K562 (cell line): ENCODE results near the gene ARID4B. TPM values are rescaled to one million over a fixed set of nuclear protein-coding genes. Genes with fewer than 3 reads are reported as not detected.

Source experiments
- MGA ChIP-seq: fragments of 450-650 bp; IDR thresholded peaks from 2 replicates; pipeline ENCODE4 v1.6.1; 2016; ENCODE audit warnings: mild to moderate bottlenecking, moderate library complexity
- MTA3 ChIP-seq: fragments of 450-650 bp; formaldehyde crosslinking; IDR thresholded peaks from 2 replicates; pipeline ENCODE4 v1.6.1; 2017; ENCODE audit warnings: mild to moderate bottlenecking, borderline replicate concordance
- NCOR1 ChIP-seq: fragments of 450-650 bp; IDR thresholded peaks from 2 replicates; pipeline ENCODE4 v1.6.1; 2016; ENCODE audit warnings: mild to moderate bottlenecking, moderate library complexity
- PTTG1 ChIP-seq: fragments of 450-650 bp; IDR thresholded peaks from 2 replicates; pipeline ENCODE4 v1.6.1; 2016; ENCODE audit warnings: low read depth, mild to moderate bottlenecking, missing genetic modification characterization, missing compliant biosample characterization
- RHOXF2B ChIP-seq: fragments of 250-450 bp; sonication (Bioruptor Pico); conservative IDR thresholded peaks from 2 replicates; pipeline ENCODE4 v1.5.1; 2021
- SIN3A ChIP-seq, 2 experiments: fragments of 150-350 bp in 1 of 2; IDR thresholded peaks; 2 replicates each; pipeline ENCODE4 v1.6.1; 2011 to 2016; ENCODE audit warnings: borderline replicate concordance in 2 of 2, low read depth in 2 of 2, low read length in 2 of 2, mild to moderate bottlenecking in 2 of 2, moderate library complexity in 2 of 2; ENCODE audit not compliant: control insufficient read depth in 1 of 2
- UBTF ChIP-seq, 2 experiments: IDR thresholded peaks; 2 replicates each; pipeline ENCODE4 v1.6.1; 2012; ENCODE audit warnings: improper control_type of control experiment in 2 of 2, low read depth in 2 of 2, low read length in 2 of 2, borderline replicate concordance in 1 of 2
- ZBTB49 ChIP-seq: sonication (generic); formaldehyde crosslinking; IDR thresholded peaks from 2 replicates; pipeline ENCODE4 v1.8.0; 2022; ENCODE audit warnings: missing genetic modification reagents, mild to moderate bottlenecking, borderline replicate concordance
- ZNF561 ChIP-seq: fragments of 450-650 bp; formaldehyde crosslinking; conservative IDR thresholded peaks from 2 replicates; pipeline ENCODE4 v1.4.0; 2020; ENCODE audit warnings: mild to moderate bottlenecking, moderate library complexity
- polyA plus RNA-seq, 8 experiments: library from polyadenylated mRNA; depleted of rRNA in 4 of 8; stranded (reverse) in 5 of 8; unstranded in 3 of 8; fragments of >200 nt; fragmentation: Nextera tagmentation in 2 of 8; fragmentation: Illumina TruSeq in 1 of 8; extraction: Ambion mirVana in 2 of 8; extraction: Trizol in 1 of 8; gene quantifications; 2 replicates each; pipeline versions ENCODE4 v1.2.1 to v1.2.3, GENCODE V29; 2011 to 2014; ENCODE audit warnings: inconsistent platforms in 1 of 8, missing spikeins in 1 of 8
- total RNA-seq, 7 experiments: library from RNA; depleted of rRNA in 6 of 7; stranded (reverse); fragments of >200 nt in 6 of 7; fragmentation: Illumina TruSeq in 2 of 7; extraction: Trizol in 2 of 7; gene quantifications; 2 replicates each; pipeline versions ENCODE4 v1.2.1 to v1.2.3, GENCODE V29; 2011 to 2021; ENCODE audit warnings: low replicate concordance in 1 of 7

ARID4B gene
- total and polyA plus RNA-seq, 9 of the 15 experiments (the other 6 are each of a cell fraction or from before 2014, with no cell fraction given): 8.4 to 38.9 (median 18.5) TPM

DNA sequence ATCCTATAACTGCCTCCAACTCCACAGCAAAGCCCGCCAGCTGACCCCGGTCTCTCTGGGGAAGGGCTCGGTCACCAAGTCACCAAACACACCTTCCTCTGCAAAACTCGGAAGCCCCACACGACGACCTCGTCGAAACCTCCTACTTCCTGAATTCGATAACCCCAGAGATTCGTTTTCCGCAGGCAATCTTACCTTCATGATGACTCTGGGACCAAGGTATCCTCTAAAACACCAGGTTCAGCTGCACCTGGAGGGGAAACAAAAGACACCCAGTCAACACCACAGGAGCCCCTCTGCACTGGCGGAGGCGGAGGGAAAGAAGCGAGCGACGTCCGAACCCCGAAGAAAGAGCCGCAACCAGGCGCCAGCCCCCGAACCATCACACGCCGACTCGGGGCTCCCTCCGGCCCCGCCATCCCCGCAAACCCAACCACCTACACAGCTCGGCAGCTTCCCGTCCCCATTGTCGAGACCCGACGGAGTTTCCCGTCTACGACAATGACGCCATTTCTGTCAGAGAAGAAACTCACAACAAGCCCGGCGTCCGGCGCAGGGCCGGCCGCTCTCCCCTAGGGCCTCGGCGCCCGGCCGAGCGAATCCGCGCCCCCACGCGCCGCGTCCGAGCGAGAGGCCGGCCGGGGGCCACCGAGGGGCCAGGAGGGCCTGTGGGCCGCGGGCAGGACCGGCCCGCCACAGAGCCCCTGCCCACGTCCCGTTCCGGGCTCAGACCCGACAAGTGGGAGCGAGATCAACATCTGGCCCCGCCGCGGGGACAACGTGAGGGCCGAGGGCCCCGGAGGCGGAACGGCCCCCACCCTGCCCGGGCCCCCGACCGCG is 1.0 kb downstream of the ARID4B start (continued):
- TF ChIP-seq MTA3 (no peak), ZNF561 (no peak), PTTG1 (tag) (no peak), UBTF (IDR thresholded peaks at IDR 0.05; ENCODE audit: borderline replicate concordance in 1 of 2, low read depth in 2 of 2, low read length in 2 of 2) (peak; percentile 20 to 80; a peak in 2 of 4 replicates), MGA (no peak), ZBTB49 (0 out of 2 replicates have a peak, but pooled peaks have one; percentile 40), NCOR1 (no peak), SIN3A (IDR thresholded peaks at IDR 0.05; ENCODE audit: borderline replicate concordance in 2 of 2, control insufficient read depth in 1 of 2, low read depth in 2 of 2, low read length in 2 of 2) (peak in 1 of 2 experiments; percentile 21; a peak in 1 of 4 replicates), RHOXF2B (CRISPR knock-in tag) (no peak)
